Cerebellar nuclear complex (tissue), 1 donor: ENCODE data around the gene GPR162.

Experiments
- DNase-seq, 2 experiments: peaks; one replicate each; lab custom pipeline; 2025; lab: John Stamatoyannopoulos, UW

The GPR162 gene

GRCh38 chr12:6823182-6824084 lies 1.8 kb downstream of the GPR162 start:
- DNase-seq: no peak

- DNase-seq: peak in 1 of 2 experiments; percentile 32
Observed at GRCh38 chr12:6824085-6824775, 2.6 kb downstream of the GPR162 start.

- peak in 1 of 2 experiments; percentile 9 for DNase-seq
Observed at GRCh38 chr12:6824901-6825381, 3.3 kb downstream of the GPR162 start.

- peak in 1 of 2 experiments; percentile 66 for DNase-seq
Observed at GRCh38 chr12:6825398-6826124, 3.9 kb downstream of the GPR162 start.

GRCh38 chr12:6826125-6826733 lies 4.6 kb downstream of the GPR162 start:
- no peak for DNase-seq

- no peak for DNase-seq
Observed at GRCh38 chr12:6826734-6827436, 5.3 kb downstream of the GPR162 start.

GRCh38 chr12:6827437-6827911 lies 5.9 kb downstream of the GPR162 start:
- DNase-seq: peak; percentile 74 to 86

- DNase-seq: no peak
Observed at GRCh38 chr12:6827982-6828780, 6.6 kb downstream of the GPR162 start, which contains the start of gene P3H3. Gene P3H3, plus strand, starts transcription at chr12:6828407. Its CDS starts 34 bp downstream, at chr12:6828441.

- DNase-seq: no peak
Observed at GRCh38 chr12:6828781-6829535, 7.3 kb downstream of the GPR162 start.

GRCh38 chr12:6829536-6830220 lies 8.1 kb downstream of the GPR162 start:
- no peak for DNase-seq

- DNase-seq: no peak
Observed at GRCh38 chr12:6830286-6830890, 8.8 kb downstream of the GPR162 start.

GRCh38 chr12:6830999-6831398 lies 9.4 kb downstream of the GPR162 start:
- DNase-seq: no peak

GRCh38 chr12:6831450-6831995 lies 9.9 kb downstream of the GPR162 start:
- DNase-seq: no peak

GRCh38 chr12:6832125-6832524 lies 10.5 kb downstream of the GPR162 start:
- DNase-seq: no peak

- no peak for DNase-seq
Observed at GRCh38 chr12:6833189-6833890, 11.7 kb downstream of the GPR162 start.

GRCh38 chr12:6834254-6834653 lies 12.6 kb downstream of the GPR162 start:
- DNase-seq: no peak

- DNase-seq: no peak
Observed at GRCh38 chr12:6834873-6835272, 13.3 kb downstream of the GPR162 start.
